ENCODE measurements around the gene TBC1D22A.

- TF ChIP-seq TAF1 (IDR thresholded peaks at IDR 0.05; ENCODE audit: low read depth) = no peak
- no peak for TF ChIP-seq SMC3 (conservative IDR thresholded peaks at IDR 0.05; ENCODE audit: poor library complexity)
- no peak for TF ChIP-seq CTCF (IDR thresholded peaks at IDR 0.05; ENCODE audit: poor library complexity, severe bottlenecking)
- TF ChIP-seq EZH2 (IDR thresholded peaks at IDR 0.05; ENCODE audit: borderline replicate concordance, insufficient read depth, low read length, poor library complexity, severe bottlenecking) = no peak
- TF ChIP-seq REST (IDR thresholded peaks at IDR 0.05; ENCODE audit: borderline replicate concordance) = no peak
- TF ChIP-seq RAD21 (conservative IDR thresholded peaks at IDR 0.05) = no peak
- TF ChIP-seq EP300 (conservative IDR thresholded peaks at IDR 0.05; ENCODE audit: poor library complexity, severe bottlenecking) = no peak
These were observed 328.8 kb downstream of the TBC1D22A start for GRCh38 chr22:47091246-47091651.
